Measurements from ENCODE around the gene FGF14.

DNA sequence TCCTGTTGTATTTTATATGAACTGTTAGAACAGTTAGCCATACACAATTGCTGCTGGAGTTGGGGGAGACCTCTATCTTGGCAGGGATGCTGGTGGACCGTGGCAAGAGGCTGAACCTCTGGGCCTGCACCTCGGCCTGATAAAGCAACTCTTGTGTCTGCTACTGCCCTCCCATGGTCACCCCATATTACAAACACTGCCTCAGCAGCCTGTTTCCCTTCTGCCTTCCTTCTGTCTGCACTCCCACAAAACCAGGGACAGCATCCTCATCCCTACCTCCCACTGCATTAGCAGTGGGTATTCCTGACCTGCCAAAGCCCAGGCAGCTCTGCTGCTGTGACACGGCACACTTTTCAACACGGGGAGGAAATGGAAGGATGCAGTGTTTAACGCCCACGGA lies 456.4 kb downstream of the FGF14 start:
- TF ChIP-seq POLR2A (IDR thresholded peaks at IDR 0.05), result no peak
- TF ChIP-seq, protein P1, sequence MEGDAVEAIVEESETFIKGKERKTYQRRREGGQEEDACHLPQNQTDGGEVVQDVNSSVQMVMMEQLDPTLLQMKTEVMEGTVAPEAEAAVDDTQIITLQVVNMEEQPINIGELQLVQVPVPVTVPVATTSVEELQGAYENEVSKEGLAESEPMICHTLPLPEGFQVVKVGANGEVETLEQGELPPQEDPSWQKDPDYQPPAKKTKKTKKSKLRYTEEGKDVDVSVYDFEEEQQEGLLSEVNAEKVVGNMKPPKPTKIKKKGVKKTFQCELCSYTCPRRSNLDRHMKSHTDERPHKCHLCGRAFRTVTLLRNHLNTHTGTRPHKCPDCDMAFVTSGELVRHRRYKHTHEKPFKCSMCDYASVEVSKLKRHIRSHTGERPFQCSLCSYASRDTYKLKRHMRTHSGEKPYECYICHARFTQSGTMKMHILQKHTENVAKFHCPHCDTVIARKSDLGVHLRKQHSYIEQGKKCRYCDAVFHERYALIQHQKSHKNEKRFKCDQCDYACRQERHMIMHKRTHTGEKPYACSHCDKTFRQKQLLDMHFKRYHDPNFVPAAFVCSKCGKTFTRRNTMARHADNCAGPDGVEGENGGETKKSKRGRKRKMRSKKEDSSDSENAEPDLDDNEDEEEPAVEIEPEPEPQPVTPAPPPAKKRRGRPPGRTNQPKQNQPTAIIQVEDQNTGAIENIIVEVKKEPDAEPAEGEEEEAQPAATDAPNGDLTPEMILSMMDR (IDR thresholded peaks at IDR 0.05), result no peak
